HUES6 (cell line): ENCODE measurements around the gene DNAJC6.

Experiments
- H3K27ac ChIP-seq: 2 replicates; pipeline ENCODE4 v1.7.0; 2013; ENCODE audit warnings: low read depth, mild to moderate bottlenecking, low read length, inconsistent platforms
- H3K27me3 ChIP-seq: 2 replicates; pipeline ENCODE4 v1.6.1; 2013; ENCODE audit warnings: low read length; ENCODE audit not compliant: control insufficient read depth, insufficient read depth
- H3K36me3 ChIP-seq: 2 replicates; pipeline ENCODE4 v1.6.1; 2013; ENCODE audit warnings: low read length; ENCODE audit not compliant: control insufficient read depth, insufficient read depth
- H3K4me1 ChIP-seq: 2 replicates; pipeline ENCODE4 v1.6.1; 2013; ENCODE audit warnings: low read length; ENCODE audit not compliant: control insufficient read depth, insufficient read depth
- H3K4me3 ChIP-seq: 2 replicates; pipeline ENCODE4 v1.5.1; 2013; ENCODE audit warnings: low read depth, low read length
- H3K9ac ChIP-seq: one replicate; pipeline ENCODE4 v1.6.1; 2013; ENCODE audit warnings: mild to moderate bottlenecking, low read length
- H3K9me3 ChIP-seq: 2 replicates; pipeline ENCODE4 v1.6.1; 2013; ENCODE audit warnings: low read depth, low read length; ENCODE audit not compliant: control insufficient read depth, insufficient read depth

Gene DNAJC6

DNA sequence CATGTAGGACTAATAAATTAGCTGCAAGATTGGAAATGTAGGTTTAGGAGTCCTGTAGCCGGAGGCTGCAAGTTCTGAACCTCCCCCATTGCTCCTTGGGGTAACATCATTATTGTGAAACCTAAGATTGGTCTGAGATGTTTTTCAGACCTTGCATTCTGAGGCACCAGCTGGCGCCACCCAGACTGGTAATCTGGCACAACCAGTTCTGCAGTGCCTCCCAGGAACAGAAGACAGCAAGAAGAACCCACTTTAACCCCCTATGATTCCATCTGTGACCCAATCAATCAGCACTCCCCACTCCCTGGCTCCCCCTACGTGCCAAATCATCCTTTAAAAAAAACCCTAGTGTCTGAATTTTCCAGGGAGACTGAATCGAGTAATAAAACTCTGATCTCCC, 11.6 kb upstream of the DNAJC6 start:
- no peak overlapping the region for H3K27ac ChIP-seq
- no peak overlapping the region for H3K9ac ChIP-seq
- no peak overlapping the region for H3K4me3 ChIP-seq
- H3K36me3 ChIP-seq: no peaks in the 10 kb centered on the region
- H3K27me3 ChIP-seq: no peaks in the 10 kb centered on the region
- no peaks in the 10 kb centered on the region; the same call in 1 of the 2 replicates for H3K4me1 ChIP-seq
- no peaks in the 10 kb centered on the region for H3K9me3 ChIP-seq

DNA sequence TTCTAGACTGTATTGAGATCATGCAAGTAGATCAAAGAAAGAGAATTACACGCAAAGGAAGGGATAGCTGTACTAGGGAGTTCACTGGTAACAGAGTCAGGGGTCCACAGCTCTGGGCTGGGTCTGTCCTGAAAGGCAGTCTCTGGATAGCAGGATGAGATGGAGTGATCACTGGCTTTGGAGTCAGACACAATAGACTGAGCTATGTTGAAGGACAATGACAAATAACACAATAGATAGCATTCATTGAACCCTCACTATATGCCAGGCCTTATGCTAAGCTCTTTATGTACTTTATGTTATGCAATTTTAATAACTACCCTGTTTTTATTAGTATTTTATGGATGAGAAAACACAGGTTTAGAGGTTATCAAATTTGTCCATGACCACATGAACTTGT, 10.0 kb upstream of the DNAJC6 start:
- no peak overlapping the region for H3K27ac ChIP-seq
- no peaks in the 10 kb centered on the region for H3K36me3 ChIP-seq

DNA sequence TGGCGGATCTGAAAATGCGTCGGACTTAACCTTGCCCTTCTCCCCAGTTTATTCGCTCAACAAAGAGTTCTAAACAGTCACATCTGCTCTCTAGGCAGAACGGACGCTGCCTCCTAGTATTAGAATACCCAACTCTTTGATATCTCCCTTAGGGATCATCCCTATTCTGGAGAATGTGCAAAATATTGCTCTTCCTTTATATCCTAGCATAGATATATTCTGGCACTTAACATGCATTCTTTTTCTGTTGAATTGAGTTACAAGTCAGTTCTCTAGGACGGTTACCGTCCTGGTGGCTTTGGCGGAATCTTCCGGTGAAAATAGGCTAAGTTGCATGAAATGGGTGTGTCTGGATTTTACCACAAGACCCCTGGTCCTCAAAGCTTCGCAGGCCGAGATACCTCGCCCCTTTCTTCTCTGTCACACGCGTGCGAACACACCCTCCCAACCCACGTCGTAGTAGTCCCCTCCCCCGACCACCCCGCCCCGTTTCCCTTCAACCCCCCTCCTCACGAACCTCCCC, 501 bp upstream of the DNAJC6 start:
- Histone ChIP-seq H3K4me3 (peak overlapping the region; percentile 80), H3K9me3 (no peaks in the 10 kb centered on the region), H3K27me3 (peaks cover 16% of the 10 kb centered on the region), H3K4me1 (peaks cover 15% of the 10 kb centered on the region), H3K27ac (no peak overlapping the region), H3K9ac (no peak overlapping the region), H3K36me3 (no peaks in the 10 kb centered on the region)

More for the DNA sequence above, 10.0 kb upstream of the DNAJC6 start:
- Histone ChIP-seq H3K9me3 (no peaks in the 10 kb centered on the region), H3K9ac (no peak overlapping the region), H3K4me1 (no peaks in the 10 kb centered on the region; the same call in 1 of the 2 replicates), H3K27me3 (no peaks in the 10 kb centered on the region), H3K4me3 (no peak overlapping the region)

DNA sequence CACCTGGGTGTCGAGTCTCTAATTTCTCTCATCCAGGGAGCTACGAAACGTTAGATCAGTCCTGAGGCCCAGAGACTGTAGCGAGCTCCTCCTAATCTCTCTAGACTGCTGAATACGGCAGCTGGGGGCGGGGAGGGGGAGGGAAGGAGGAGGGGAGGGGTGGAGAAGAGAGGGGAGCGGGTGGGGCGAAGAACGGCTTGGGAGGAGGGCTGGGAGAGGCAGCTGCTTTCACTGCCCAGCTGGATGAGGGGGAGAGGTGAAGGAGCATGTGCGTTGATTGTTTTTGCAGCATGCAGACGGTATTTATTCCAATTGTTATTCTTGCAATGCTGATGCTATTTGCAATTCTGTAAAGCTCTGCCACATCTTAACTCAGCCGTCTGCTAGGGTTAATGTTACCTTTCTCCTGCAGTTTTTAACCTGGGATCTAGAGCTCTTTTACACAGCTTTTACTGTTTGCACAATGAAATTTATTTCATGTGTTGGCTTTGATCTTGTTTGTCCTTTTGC, 790 bp downstream of the DNAJC6 start:
- Histone ChIP-seq H3K4me3 (peak overlapping the region; percentile 80), H3K36me3 (no peaks in the 10 kb centered on the region), H3K9me3 (no peaks in the 10 kb centered on the region), H3K27me3 (peaks cover 16% of the 10 kb centered on the region), H3K9ac (no peak overlapping the region), H3K4me1 (peaks cover 15% of the 10 kb centered on the region), H3K27ac (no peak overlapping the region)

DNA sequence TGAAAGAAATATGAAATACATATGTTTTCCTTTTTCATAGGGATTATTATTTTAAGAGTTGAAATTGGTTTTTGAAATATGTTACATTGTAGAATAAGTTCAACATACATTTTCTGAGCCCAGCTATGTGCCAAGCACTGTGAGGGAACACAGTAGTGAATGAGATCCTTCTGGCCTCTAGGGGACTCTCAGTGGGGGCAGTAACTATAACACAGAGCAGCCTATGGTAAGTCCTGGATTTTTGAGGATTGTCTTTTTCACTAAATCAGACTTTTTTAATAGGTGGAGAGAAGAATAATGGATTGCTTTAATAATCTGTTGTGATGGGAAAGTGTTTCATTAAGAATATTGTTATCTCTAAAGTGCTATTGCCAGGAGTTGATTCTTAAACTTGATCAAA, 2.4 kb downstream of the DNAJC6 start:
- peaks cover 15% of the 10 kb centered on the region for H3K4me1 ChIP-seq
- H3K36me3 ChIP-seq: no peaks in the 10 kb centered on the region
- H3K4me3 ChIP-seq: no peak overlapping the region
- no peak overlapping the region for H3K9ac ChIP-seq
- no peaks in the 10 kb centered on the region for H3K9me3 ChIP-seq
- H3K27me3 ChIP-seq: peaks cover 16% of the 10 kb centered on the region
- H3K27ac ChIP-seq: no peak overlapping the region

DNA sequence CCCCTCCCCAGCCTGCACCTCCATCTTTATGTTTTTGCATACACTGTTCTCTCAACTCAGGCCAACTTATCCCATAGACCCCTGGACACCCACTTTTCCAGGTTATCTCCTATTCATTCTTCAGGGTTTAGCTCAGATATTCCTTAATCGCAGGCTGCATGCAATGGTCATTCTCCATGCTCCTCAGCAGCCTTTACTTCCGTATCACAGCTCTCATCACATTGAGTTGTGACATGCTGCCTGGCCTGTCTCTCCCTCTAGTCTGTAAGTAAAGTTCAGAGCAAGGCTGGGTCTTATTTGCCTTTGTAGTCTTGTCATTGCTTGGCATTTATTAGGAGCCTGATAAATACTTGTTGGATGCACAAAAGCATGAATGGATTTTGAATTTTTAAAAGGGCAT, 6.9 kb downstream of the DNAJC6 start:
- H3K4me1 ChIP-seq: no peaks in the 10 kb centered on the region
- H3K27ac ChIP-seq: no peak overlapping the region
- H3K4me3 ChIP-seq: no peak overlapping the region
- no peaks in the 10 kb centered on the region for H3K36me3 ChIP-seq
- H3K9ac ChIP-seq: no peak overlapping the region
- no peaks in the 10 kb centered on the region for H3K27me3 ChIP-seq
- no peaks in the 10 kb centered on the region for H3K9me3 ChIP-seq

- H3K4me3 ChIP-seq: no peak overlapping the region
- no peaks in the 10 kb centered on the region for H3K4me1 ChIP-seq
- no peaks in the 10 kb centered on the region for H3K27me3 ChIP-seq
- no peak overlapping the region for H3K27ac ChIP-seq
- no peaks in the 10 kb centered on the region for H3K36me3 ChIP-seq
- H3K9me3 ChIP-seq: no peaks in the 10 kb centered on the region
- H3K9ac ChIP-seq: no peak overlapping the region
These were observed 8.7 kb downstream of the DNAJC6 start for GRCh38 chr1:65317866-65318653.

GRCh38 chr1:65319141-65319540, 9.8 kb downstream of the DNAJC6 start:
- no peaks in the 10 kb centered on the region for H3K4me1 ChIP-seq
- H3K9me3 ChIP-seq: no peaks in the 10 kb centered on the region
- H3K27me3 ChIP-seq: no peaks in the 10 kb centered on the region
- H3K36me3 ChIP-seq: no peaks in the 10 kb centered on the region
- H3K27ac ChIP-seq: no peak overlapping the region
- H3K9ac ChIP-seq: no peak overlapping the region
- no peak overlapping the region for H3K4me3 ChIP-seq

DNA sequence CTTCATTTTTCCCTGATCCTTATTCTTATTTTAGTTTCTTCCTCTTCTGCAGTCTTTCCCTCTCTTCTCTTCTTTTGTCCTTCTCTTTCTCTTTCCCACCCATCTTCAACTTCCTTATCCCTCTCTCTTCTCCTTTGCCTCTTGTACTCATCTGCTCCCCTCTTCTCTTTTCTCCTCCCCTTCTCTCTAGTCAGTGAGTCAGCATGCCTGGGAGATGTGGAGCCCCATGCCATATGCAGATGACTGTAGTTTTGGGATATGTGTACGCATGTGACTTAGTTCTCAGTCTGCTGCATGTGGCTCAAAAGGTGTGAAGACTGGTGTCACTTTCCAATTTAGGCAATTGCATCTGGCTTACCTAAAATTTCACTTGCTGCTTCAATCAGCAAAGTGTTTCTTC, 10.4 kb downstream of the DNAJC6 start:
- Histone ChIP-seq H3K4me3 (no peak overlapping the region), H3K27me3 (no peaks in the 10 kb centered on the region), H3K36me3 (no peaks in the 10 kb centered on the region), H3K27ac (no peak overlapping the region), H3K9me3 (no peaks in the 10 kb centered on the region), H3K9ac (no peak overlapping the region), H3K4me1 (no peaks in the 10 kb centered on the region)

DNA sequence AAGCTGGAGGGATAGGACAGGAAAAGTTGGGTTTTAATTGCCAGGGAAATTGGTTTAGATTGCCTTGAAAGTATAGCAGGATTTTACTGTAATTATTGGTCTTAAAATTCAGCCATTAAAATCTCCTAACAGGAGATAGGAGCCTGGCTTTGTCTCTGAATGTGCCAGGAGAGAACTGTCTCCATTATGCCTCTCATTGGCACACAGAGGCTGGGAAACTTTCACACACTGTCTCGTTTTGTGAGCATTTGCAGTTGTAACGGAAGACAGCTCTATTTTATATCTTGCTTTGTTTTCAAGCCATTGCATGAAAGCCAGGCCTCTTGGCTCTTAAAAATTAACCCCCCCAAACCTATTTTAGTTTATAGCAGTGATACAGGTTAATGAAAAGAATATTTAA, 12.5 kb downstream of the DNAJC6 start:
- Histone ChIP-seq H3K27ac (no peak overlapping the region), H3K9ac (no peak overlapping the region), H3K27me3 (no peaks in the 10 kb centered on the region), H3K9me3 (no peaks in the 10 kb centered on the region), H3K4me3 (no peak overlapping the region), H3K4me1 (no peaks in the 10 kb centered on the region), H3K36me3 (no peaks in the 10 kb centered on the region)

GRCh38 chr1:65323246-65323645, 13.9 kb downstream of the DNAJC6 start:
- Histone ChIP-seq H3K9ac (no peak overlapping the region), H3K27me3 (no peaks in the 10 kb centered on the region), H3K4me3 (no peak overlapping the region), H3K9me3 (no peaks in the 10 kb centered on the region), H3K27ac (no peak overlapping the region), H3K4me1 (no peaks in the 10 kb centered on the region), H3K36me3 (no peaks in the 10 kb centered on the region)
